GM23338 (cell line): Measurements from ENCODE around the gene USP2.

Experiments used
- CTCF ChIP-seq, 2 experiments: fragments of 200-600 bp in 1 of 2; sonication (generic) in 1 of 2; conservative IDR thresholded peaks; 2 replicates each; pipeline versions ENCODE4 v1.5.1 to v1.6.1; 2016 to 2017; ENCODE audit warnings: antibody characterized with exemption in 2 of 2, low read depth in 2 of 2, mild to moderate bottlenecking in 2 of 2, moderate library complexity in 1 of 2
- EZH2phosphoT487 ChIP-seq: fragments of 200-600 bp; sonication (generic); IDR thresholded peaks from one replicate; pipeline ENCODE4 v1.8.1; 2018; ENCODE audit warnings: antibody characterized with exemption; ENCODE audit not compliant: unreplicated experiment
- REST ChIP-seq: IDR thresholded peaks from one replicate; pipeline ENCODE4 v1.6.1; 2018; ENCODE audit warnings: antibody characterized with exemption; ENCODE audit not compliant: unreplicated experiment

DNA sequence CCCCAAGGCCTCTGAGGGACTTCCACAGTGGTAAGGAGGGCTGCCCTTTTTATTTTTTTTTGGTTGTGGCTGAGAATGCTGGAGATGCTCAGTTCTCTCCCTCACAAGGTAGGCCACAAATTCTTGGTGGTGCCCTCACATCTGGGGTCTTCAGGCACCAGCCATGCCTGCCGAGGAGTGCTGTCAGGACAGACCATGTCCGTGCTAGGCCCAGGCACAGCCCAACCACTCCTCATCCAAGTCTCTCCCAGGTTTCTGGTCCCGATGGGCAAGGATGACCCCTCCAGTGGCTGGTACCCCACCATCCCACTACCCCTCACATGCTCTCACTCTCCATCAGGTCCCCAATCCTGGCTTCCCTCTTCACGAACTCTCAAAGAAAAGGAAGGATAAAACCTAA is 37.3 kb upstream of the USP2 start:
- no peak for TF ChIP-seq EZH2phosphoT487
- no peak for TF ChIP-seq CTCF (conservative IDR thresholded peaks at IDR 0.05; ENCODE audit: low read depth in 2 of 2)
- no peak for TF ChIP-seq REST
